HEK293T (cell line): Measurements from ENCODE around the gene HADHB.
"Not testable (repeated sequence)": the region's sequence is repeated elsewhere in the genome, so short reads cannot be mapped to it uniquely, and the experiment has no call there.

Source experiments
- CTCF ChIA-PET: fragments of 350-600 bp; formaldehyde crosslinking; extraction: SDS; loops from one replicate; lab custom pipeline; 2021; ENCODE audit warnings: antibody characterized with exemption, inconsistent platforms; lab: Yijun Ruan, JAX
- POLR2A ChIA-PET: fragments of 350-600 bp; formaldehyde crosslinking; extraction: SDS; loops from one replicate; lab custom pipeline; 2020; ENCODE audit warnings: antibody characterized with exemption, inconsistent platforms; lab: Yijun Ruan, JAX
- DNase-seq: peaks from one replicate; pipeline ENCODE4 v3.0.0; 2012; ENCODE audit warnings: mixed read lengths; ENCODE audit errors: extremely low spot score
- ARNT ChIP-seq: fragments of 450-650 bp; IDR thresholded peaks from 2 replicates; pipeline ENCODE4 v1.6.1; 2017; ENCODE audit warnings: mild to moderate bottlenecking
- BHLHE40 ChIP-seq: fragments of 450-650 bp; IDR thresholded peaks from 2 replicates; pipeline ENCODE4 v1.6.1; 2016; ENCODE audit warnings: mild to moderate bottlenecking, moderate library complexity, borderline replicate concordance
- CTBP1 ChIP-seq: fragments of 450-650 bp; IDR thresholded peaks from 2 replicates; pipeline ENCODE4 v1.6.1; 2016; ENCODE audit warnings: borderline replicate concordance
- ELF4 ChIP-seq: fragments of 450-650 bp; IDR thresholded peaks from 2 replicates; pipeline ENCODE4 v1.6.1; 2017; ENCODE audit warnings: antibody characterized with exemption
- FOXA1 ChIP-seq: fragments of 450-650 bp; IDR thresholded peaks from 2 replicates; pipeline ENCODE4 v1.6.1; 2016; ENCODE audit warnings: mild to moderate bottlenecking
- FOXK2 ChIP-seq: fragments of 450-650 bp; IDR thresholded peaks from 2 replicates; pipeline ENCODE4 v1.6.1; 2016; ENCODE audit warnings: mild to moderate bottlenecking
- FOXM1 ChIP-seq: fragments of 450-650 bp; IDR thresholded peaks from 2 replicates; pipeline ENCODE4 v1.6.1; 2017; ENCODE audit warnings: mild to moderate bottlenecking, borderline replicate concordance
- HDGF ChIP-seq: fragments of 450-650 bp; IDR thresholded peaks from 2 replicates; pipeline ENCODE4 v1.6.1; 2017; ENCODE audit warnings: antibody characterized with exemption, borderline replicate concordance
- L3MBTL2 ChIP-seq: fragments of 450-650 bp; conservative IDR thresholded peaks from 2 replicates; pipeline ENCODE4 v1.6.1; 2016; ENCODE audit warnings: mild to moderate bottlenecking
- LEF1 ChIP-seq: fragments of 450-650 bp; IDR thresholded peaks from 2 replicates; pipeline ENCODE4 v1.6.1; 2017; ENCODE audit warnings: mild to moderate bottlenecking, borderline replicate concordance
- NFRKB ChIP-seq: fragments of 450-650 bp; IDR thresholded peaks from 2 replicates; pipeline ENCODE4 v1.6.1; 2016; ENCODE audit warnings: mild to moderate bottlenecking, moderate library complexity
- PKNOX1 ChIP-seq: fragments of 450-650 bp; IDR thresholded peaks from 2 replicates; pipeline ENCODE4 v1.6.1; 2016
- SP1 ChIP-seq: fragments of 450-650 bp; IDR thresholded peaks from 2 replicates; pipeline ENCODE4 v1.6.1; 2017
- SUZ12 ChIP-seq: fragments of 450-650 bp; IDR thresholded peaks from 2 replicates; pipeline ENCODE4 v1.6.1; 2016; ENCODE audit warnings: mild to moderate bottlenecking
- TARDBP ChIP-seq: fragments of 450-650 bp; IDR thresholded peaks from 2 replicates; pipeline ENCODE4 v1.6.1; 2016
- ZNF384 ChIP-seq: fragments of 450-650 bp; IDR thresholded peaks from 2 replicates; pipeline ENCODE4 v1.6.1; 2016

HADHB gene

GRCh38 chr2:26330114-26330549, 85.4 kb downstream of the HADHB start:
- ChIA-PET CTCF (interaction anchor here (1.1 kb wide), 2 partner anchors 13 to 84 kb away, joined by 3 read pairs; no protein-coding TSS in a partner anchor), POLR2A (no interaction called here)
- no peak for TF ChIP-seq FOXK2
- DNase-seq: peak; percentile 77

- POLR2A ChIA-PET: interaction anchor here (1.0 kb wide), 1 partner anchor 14 kb away, joined by 4 read pairs; no protein-coding TSS in a partner anchor
- TF ChIP-seq NFRKB (no peak), SUZ12 (no peak), ARNT (no peak), FOXM1 (no peak), CTBP1 (no peak), ELF4 (no peak), PKNOX1 (no peak), L3MBTL2 (no peak), SP1 (no peak), FOXA1 (no peak), BHLHE40 (no peak), TARDBP (no peak), FOXK2 (no peak), ZNF384 (no peak), LEF1 (no peak), HDGF (no peak)
- DNase-seq: no peak
- CTCF ChIA-PET: interaction anchor here (1.1 kb wide), 2 partner anchors 13 to 84 kb away, joined by 3 read pairs; no protein-coding TSS in a partner anchor
These were observed 85.9 kb downstream of the HADHB start for GRCh38 chr2:26330604-26331003.

GRCh38 chr2:26331321-26331720, 86.6 kb downstream of the HADHB start:
- ChIA-PET CTCF (interaction anchor here (1.1 kb wide), 2 partner anchors 14 to 85 kb away, joined by 3 read pairs; no protein-coding TSS in a partner anchor), POLR2A (interaction anchor here (1.0 kb wide), 1 partner anchor 13 kb away, joined by 4 read pairs; no protein-coding TSS in a partner anchor)

GRCh38 chr2:26333293-26333692, 88.6 kb downstream of the HADHB start:
- no peak for DNase-seq
- no peak for TF ChIP-seq FOXK2
- TF ChIP-seq LEF1: no peak
- no peak for TF ChIP-seq ELF4
- no peak for TF ChIP-seq ZNF384
- TF ChIP-seq TARDBP: no peak
- TF ChIP-seq SP1: no peak
- TF ChIP-seq SUZ12: no peak
- TF ChIP-seq ARNT: no peak
- TF ChIP-seq CTBP1: no peak
- TF ChIP-seq FOXA1: no peak
- TF ChIP-seq L3MBTL2: no peak
- TF ChIP-seq NFRKB: no peak
- TF ChIP-seq FOXM1: no peak
- TF ChIP-seq PKNOX1: no peak
- ChIA-PET POLR2A (interaction anchor here (4.7 kb wide), 1 partner anchor 12 kb away, joined by 18 read pairs; the partner anchor contains the start of gene SELENOI), CTCF (no interaction called here)

More at GRCh38 chr2:26331321-26331720, 86.6 kb downstream of the HADHB start:
- DNase-seq: not testable (repeated sequence)

GRCh38 chr2:26335231-26335630, 90.5 kb downstream of the HADHB start:
- TF ChIP-seq HDGF (no peak), PKNOX1 (no peak), LEF1 (no peak), SP1 (no peak), FOXK2 (no peak), FOXM1 (no peak), ELF4 (no peak), TARDBP (no peak), L3MBTL2 (no peak), CTBP1 (no peak), ZNF384 (no peak)
- ChIA-PET CTCF (no interaction called here), POLR2A (interaction anchor here (4.7 kb wide), 1 partner anchor 10 kb away, joined by 18 read pairs; the partner anchor contains the start of gene SELENOI)

GRCh38 chr2:26336719-26337118, 92.0 kb downstream of the HADHB start:
- CTCF ChIA-PET: no interaction called here
- no peak for DNase-seq
- POLR2A ChIA-PET: interaction anchor here (4.7 kb wide), 1 partner anchor 8 kb away, joined by 18 read pairs; the partner anchor contains the start of gene SELENOI
- no peak for TF ChIP-seq NFRKB
- TF ChIP-seq ZNF384: 0 out of 2 replicates have a peak, but pooled peaks have one; percentile 12

More at GRCh38 chr2:26335231-26335630, 90.5 kb downstream of the HADHB start:
- DNase-seq: no peak

- no peak for DNase-seq
- POLR2A ChIA-PET: interaction anchor here (4.7 kb wide), 1 partner anchor 8 kb away, joined by 18 read pairs; the partner anchor contains the start of gene SELENOI
- TF ChIP-seq ZNF384: no peak
- CTCF ChIA-PET: no interaction called here
These were observed 92.6 kb downstream of the HADHB start for GRCh38 chr2:26337298-26337697.
